Stimulated activated CD4-positive, alpha-beta T cell treated with anti-CD3 and anti-CD28 coated beads, TNF-alpha, amount 100 ng/mL, for 24 hours (primary cell): Measurements from ENCODE around the gene CASP6.
"Not testable (repeated sequence)": the region's sequence is repeated elsewhere in the genome, so short reads cannot be mapped to it uniquely, and the experiment has no call there.

Source experiments
- DNase-seq, 3 experiments: peaks; one replicate each; pipeline ENCODE4 v3.0.0-alpha.2; 2020; ENCODE audit warnings: low read depth in 3 of 3

CASP6 gene

DNA sequence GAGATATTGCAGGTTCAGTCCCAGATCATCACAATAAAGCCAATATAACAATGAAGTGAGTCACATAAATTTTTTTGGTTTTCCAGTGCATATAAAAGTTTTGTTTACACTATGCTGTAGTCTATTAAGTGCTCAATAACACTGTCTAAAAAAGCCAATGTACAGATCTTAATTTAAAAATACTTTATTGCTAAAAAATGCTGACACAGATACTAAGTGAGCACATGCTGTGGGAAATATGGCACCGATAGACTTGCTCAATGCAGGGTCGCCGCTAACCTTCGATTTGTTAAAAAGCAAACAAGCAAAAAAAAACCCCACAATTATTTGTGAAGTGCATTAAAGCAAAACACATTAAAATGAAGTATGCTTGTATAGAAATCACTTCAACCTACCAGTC lies 16.4 kb upstream of the CASP6 start:
- DNase-seq: no peak

DNA sequence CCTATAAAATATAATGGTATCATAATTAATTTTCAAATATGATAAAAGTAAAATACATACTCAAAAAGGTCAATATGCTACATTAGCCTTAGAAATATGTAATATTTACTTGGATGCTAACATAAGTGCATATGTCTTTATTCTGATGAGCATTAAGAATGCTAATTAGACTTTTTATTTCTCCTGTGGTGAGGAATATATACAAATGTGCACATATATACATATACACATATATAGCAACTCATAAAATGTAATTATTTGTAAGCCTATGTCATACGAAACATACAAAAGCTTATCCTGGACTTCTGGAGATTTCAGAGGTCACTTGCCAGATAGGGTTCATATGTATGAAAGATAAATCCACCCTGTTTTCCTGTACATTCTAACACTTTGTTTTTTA lies 15.5 kb upstream of the CASP6 start:
- DNase-seq: no peak

DNA sequence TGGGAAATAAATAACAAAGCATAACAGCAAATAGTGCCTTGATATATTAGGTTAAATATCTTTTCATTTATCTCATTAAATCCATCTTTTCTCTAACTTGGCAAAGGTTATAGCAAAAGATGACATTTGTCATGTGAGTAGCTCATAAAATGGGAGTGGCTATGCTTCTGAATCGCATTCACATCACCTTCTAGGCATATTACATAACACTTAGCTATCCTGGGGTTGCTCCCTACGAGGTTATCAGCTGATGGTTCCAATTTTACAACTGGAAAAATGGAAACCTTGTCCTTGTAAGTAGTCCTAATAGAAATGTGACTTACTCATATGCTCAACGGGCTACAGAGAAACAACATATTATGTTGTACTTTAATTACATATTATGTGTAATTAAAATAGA lies 10.3 kb upstream of the CASP6 start:
- DNase-seq: no peak

DNA sequence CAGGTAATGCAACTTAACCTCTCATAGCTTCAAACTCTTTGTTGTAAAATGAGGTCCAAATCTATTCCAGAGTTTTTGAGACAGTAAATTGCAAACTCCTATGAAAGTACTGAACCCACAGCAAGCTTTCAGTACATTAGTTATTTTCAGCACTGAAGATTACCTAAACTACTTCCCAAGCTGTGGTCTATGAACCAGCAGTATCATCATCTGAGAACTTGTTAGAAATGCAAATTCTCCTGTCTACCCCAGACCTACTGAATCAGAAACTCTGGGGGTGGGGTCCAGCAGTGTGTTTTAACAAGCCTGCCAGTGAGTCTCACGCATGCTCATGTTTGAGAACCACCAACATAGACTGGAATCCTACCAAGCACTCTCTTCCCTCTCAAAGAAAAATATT lies 5.7 kb upstream of the CASP6 start:
- no peak for DNase-seq

DNA sequence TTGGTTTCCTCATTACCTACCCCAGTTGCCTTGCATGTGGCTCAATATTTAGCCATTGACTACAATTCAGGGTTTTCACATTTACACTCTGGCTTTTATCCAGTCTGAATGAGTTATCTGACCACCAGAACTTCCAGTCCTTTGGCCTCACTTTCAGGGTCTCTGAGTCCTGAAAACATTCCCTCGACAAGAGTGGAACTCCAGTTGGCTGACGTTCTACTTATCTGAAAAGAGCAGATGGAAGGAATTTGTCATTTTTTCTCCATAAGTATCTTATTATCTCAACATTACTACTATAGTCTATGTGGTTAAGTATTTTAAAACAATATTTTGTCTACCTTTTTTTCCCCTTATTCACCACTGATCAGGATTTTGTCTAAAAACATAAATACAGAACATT lies 5.2 kb upstream of the CASP6 start:
- DNase-seq: no peak

DNA sequence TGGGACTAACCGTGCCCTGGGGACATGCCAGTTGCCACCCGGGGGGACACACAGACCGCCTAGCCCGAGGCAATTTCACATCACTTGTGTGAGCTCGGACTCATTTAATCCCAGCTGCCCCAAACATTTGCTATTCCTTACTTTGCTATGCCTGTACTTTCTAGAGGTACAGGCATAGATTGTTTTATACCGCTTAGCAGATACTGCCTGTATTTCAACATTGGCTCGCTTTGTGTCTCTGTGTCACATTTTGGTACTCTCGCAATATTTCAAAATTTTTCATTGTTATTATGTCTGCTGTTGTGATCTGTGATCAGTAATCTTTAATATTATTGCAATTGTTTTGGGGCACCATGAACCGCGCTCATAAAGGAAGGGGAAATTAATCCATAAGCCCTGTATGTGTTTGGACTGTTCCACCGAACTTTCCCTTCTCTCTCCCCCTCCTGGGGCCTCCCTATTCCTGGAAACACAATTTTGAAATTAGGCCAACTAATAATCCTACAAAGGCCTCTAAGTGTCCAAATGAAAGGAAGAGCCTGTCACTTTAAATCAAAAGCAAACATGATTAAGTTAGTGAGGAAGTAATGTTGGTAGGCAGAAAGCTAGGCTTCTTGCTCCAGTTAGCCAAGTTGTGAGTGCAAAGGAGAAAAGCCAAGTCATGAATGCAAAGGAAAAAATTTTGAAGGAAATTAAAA lies 568 bp upstream of the CASP6 start:
- DNase-seq: no peak

DNA sequence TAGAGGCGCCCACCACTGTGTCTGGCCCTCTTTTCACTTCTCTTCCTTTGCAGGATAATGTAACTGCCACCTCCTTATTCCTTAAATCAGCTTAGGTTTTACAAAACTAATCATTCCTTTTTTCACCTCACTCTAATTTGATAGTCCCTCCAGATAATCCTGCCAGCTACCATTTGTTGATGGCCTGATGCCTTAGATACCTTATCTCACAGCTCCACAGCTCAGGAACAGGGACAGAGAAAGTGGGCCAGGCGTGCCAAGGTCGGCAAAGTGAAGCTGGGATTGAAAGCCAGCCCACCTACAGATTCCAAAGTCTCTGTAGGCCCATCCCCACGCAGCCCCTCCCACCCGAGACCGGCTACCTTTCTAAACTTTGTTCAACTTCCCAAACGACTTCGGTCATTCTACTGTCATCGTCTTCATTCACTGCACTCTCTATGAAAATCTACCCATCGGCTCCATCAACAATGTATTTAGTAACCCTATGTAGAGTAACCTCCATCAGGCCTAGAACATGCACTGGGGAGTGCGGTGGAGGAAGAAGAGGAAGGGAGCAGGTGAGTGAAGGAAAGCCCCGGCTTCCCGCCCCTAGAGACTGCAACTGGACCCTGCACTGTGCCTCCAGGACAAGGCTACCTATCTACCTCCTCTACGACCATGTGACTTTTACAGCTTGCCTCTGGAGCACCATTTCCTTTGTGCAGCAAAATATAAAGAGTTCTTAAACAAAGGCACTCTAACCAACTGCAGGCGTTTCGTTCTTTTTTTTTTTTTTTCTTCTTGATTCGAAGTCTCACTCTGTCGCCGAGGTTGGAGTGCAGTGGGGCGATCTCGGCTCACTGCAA lies 1.5 kb downstream of the CASP6 start:
- no peak for DNase-seq

DNA sequence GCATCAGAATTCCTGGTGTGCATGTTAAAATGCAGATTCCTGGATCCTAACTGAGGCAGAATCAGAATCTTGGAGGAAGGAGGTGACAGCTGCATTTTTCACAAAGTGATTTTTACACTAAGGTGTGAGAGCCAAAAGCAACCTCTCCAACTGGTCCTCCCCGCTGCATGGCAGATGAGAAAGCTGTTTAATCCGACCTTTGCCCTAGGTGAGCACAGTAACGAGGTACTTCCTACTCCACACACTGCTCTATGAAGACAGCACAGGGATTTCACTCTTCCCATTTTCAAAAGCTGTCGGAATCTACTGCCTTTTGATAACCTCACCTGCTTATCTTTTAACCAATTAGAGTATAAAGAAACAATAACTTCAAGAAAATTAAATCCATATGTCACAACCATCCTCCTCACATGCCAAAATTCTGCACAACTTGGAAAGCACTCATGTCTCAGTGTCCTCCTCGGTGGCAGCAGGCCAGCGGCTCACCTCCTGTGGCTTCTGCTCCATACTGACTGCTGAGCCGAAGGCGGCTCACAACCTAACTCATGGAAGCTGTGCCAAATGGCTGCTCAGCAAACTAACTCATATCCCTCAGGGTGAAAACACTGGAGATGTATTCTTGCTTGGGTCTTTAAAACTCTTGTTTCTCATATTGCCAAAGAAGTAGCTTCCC lies 3.6 kb downstream of the CASP6 start:
- DNase-seq: no peak

DNA sequence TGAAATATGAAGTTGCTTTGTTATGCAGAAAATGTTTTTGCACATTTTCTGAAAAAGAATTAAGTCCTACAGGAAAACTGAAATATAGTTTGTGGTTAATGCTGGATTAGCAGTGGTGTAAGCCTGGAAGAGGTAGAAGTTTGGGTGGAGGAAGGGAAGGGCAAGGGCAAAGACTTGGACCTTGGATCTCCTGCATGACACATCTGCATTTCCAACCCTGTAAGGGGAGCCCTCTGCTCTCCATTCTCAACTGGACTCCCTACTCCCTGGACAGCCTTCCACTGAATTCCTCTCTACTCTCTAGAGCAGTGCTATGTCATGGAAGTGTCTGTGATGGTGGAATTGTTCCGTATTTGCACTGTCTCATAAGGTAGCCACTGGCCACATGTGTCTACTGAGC lies 4.6 kb downstream of the CASP6 start:
- DNase-seq: no peak

DNA sequence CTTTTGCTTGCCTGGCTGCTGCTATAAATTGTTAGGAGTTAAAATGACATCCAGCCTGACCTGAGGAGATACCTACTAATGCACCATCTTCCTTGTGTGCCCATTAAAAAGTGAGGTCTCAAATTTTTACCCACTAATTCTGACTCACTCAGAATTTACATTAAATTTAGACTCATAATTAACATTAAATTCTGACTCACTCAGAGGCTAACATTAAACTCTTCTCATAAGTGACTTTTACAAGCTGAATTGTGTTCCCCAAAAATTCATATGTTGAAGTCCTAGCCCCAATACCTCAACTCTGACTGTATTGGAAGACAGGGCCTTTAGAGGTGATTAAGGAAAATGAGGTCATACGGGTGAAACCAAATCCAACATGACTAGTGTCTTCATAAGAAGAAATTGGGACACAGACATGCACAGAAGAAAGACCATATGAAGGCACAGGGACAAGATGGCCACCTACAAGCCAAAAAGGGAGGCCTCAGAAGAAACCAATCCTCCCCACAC lies 11.8 kb downstream of the CASP6 start:
- no peak for DNase-seq

DNA sequence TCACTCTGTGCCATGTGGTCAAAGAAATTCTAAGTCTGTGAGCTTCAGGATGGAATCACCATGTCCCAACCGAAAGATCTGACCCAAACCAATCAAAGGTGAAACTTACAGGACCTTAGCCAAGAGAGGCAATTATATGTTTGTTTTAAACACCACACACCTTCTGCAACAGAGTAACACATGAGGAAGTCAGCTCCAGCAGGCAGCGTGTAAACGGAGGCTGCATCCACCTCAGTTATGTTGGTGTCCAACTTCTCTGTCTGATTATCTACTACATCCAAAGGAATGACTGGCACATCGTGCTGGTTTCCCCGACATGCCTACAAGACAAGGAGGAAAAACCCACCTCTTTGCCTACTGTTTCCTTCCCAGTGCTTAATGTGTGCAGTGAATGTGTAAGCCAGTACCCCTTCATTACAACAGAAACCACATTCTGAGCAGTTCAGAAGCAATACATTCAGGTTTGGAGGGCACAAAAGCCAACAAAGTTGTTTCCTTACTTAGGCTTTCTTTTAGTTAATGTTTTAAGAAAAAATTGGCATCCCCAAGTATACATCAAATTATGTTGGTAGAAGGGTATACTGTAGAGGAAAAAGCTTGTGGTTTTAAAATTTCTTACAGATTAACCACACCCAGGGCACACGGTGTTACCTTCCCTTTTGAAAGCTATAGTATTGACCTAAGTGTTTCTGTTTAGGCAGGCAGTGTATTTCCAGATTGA lies 12.4 kb downstream of the CASP6 start:
- DNase-seq: no peak

DNA sequence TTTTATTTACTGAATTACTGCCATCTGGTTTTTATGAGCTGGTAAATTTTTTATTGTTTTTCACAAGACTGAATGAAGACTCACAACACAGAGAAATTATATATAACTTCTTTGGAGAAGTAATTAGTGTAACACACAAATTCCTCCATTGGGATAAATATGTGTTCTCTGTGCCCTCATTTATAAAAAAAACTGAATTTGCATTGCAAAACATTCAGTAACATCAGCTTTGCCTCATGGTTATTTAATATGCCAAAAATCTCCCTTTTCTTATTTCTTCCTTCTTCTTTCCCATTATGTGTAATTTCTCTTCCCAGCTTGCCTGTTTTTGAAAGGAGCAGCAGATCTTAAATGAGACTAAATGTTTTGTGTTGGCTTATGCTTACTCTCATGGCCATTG lies 18.5 kb downstream of the CASP6 start:
- no peak for DNase-seq

DNA sequence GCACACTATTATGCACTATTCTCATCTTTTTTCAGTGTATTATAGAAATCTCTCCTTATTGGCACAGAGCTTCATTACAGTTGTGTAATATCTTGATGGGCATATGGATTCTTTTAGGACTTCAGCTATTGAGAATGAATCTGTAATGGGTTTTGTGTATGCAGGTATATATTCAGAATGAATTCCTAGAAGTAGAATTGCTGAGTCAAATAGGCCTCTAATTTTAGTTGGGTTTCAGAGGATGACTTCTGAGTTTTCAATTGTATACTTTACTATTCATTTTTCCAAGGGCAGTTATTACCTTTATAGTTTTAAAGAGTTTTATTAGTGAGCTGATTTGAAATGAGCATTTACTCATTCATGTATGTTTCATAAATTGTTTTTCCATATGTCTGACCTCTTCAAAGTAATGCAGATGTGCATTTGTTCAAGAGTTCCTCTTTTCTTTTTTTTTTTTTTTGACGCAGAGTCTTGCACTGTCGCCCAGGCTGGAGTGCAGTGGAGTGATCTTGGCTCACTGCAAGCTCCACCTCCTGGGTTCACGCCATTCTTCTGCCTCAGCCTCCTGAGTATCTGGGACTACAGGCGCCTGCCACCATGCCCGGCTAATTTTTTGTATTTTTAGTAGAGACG lies 19.5 kb downstream of the CASP6 start:
- no peak for DNase-seq

DNA sequence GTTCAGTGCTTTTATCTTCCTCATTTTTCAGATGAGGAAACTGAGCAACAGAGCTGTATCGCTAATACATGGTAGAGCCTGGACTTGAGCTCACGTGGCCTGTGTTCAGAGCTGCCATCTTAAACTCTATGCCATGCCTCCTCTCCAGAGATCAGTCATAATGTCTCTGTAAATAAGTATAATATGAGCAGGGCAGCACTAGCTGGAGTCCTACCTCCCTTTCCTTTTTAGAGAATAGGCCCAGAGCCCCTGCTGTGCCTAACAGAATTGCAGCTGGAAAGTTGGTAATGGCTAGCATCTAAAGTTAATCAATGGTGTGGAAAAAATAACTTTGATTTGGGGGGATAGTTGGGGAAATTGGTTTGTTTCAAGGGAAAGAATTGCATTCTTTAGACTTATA lies 20.4 kb downstream of the CASP6 start:
- DNase-seq: no peak

DNA sequence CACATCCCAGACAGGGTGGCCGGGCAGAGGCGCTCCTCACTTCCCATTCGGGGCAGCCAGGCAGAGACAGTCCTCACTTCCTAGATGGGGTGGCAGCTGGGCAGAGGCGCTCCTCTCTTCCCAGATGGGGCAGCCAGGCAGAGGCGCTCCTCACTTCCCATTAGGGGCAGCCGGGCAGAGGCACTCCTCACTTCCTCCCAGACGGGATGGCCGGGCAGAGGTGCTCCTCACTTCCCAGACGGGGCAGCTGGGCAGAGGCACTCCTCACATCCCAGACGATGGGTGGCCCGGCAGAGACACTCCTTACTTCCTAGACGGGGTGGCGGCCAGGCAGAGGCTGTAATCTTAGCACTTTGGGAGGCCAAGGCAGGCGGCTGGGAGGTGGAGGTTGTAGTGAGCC lies 24.3 kb downstream of the CASP6 start:
- not testable (repeated sequence) for DNase-seq

DNA sequence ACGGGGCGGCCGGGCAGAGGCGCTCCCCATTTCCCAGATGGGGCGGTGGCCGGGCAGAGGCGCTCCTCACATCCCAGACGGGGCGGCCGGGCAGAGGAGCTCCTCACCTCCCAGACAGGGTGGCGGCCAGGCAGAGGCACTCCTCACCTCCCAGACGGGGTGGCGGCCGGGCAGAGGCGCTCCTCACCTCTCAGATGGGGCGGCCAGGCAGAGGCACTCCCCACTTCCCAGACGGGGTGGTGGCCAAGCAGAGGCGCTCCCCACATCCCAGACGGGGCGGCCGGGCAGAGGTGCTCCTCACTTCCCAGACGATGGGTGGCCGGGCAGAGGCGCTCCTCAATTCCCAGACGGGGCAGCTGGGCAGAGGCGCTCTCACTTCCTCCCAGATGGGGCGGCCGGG lies 24.8 kb downstream of the CASP6 start:
- not testable (repeated sequence) for DNase-seq

DNA sequence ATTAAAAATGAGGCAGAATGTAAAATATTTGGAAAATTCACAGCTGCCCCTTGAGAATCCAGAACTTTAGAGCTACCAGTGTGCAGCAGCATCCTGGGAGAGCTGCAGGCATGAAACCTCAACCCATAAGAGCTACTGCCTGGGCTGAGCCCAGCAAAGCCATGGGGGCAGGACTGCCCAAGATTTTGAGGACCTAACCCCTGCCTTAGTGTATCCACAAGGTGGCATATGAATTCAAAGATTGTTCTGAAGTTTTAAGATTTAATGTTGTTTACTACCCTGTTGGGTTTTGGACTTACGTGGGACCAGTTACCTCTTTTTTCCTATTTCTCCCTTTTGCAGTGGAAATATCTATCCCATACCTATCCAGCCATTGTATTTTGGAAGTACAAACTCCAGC lies 26.4 kb downstream of the CASP6 start:
- DNase-seq: no peak

DNA sequence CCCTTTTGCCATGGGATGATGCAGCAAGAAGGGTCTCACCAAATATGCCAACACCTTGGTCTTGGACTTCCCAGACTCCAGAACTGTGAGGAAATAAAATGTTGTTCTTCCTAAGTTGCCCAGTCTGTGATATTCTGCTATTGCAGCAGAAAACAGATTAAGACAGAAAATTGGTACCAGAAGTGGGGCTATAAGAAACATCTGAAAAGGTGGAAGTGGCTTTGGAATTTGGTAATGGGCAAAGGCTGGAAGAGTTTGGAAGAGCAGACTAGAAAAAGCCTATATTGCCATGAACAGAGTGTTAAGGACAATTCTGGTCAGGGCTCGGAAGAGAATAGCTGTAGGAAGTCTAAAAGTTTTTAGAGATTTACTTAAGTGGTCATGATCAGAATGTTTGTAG lies 27.4 kb downstream of the CASP6 start:
- no peak for DNase-seq

DNA sequence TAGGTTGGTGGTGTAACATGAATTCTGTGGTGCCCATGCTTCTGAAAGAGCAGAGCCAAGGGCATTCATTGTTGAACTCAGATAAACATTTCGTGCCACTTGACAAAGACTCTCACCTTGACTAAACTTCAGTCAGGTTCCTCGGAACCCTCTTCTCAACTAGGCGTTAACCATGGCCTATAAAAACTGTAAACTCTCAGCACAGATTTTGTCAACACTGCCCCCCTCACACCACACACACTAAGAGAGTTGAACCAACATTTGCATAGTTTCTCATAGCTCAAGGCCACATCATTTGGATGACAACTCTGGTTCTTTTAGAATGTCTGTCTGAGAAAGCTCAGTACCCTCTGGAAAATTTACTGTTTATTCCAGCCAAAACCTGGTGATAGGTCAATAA lies 28.1 kb downstream of the CASP6 start:
- no peak for DNase-seq

DNA sequence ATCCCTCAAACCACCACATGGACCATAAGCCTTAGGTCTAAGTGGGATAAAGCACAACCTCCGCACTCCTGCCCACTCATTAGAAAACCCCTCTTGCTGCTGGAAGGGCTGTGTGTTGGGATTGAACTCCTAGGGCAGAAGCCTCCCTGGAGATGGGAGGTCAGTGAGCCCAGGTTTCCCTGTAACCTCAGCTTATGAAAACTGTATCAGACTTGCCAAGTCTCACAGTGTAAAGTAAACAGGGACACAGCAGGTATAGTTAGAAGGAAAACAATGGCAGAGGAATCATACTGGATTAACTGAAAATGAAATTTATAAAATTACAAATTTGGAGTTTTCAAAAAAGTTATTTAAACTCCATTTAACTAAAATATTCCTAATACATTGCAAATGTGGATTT lies 29.9 kb downstream of the CASP6 start:
- DNase-seq: no peak

DNA sequence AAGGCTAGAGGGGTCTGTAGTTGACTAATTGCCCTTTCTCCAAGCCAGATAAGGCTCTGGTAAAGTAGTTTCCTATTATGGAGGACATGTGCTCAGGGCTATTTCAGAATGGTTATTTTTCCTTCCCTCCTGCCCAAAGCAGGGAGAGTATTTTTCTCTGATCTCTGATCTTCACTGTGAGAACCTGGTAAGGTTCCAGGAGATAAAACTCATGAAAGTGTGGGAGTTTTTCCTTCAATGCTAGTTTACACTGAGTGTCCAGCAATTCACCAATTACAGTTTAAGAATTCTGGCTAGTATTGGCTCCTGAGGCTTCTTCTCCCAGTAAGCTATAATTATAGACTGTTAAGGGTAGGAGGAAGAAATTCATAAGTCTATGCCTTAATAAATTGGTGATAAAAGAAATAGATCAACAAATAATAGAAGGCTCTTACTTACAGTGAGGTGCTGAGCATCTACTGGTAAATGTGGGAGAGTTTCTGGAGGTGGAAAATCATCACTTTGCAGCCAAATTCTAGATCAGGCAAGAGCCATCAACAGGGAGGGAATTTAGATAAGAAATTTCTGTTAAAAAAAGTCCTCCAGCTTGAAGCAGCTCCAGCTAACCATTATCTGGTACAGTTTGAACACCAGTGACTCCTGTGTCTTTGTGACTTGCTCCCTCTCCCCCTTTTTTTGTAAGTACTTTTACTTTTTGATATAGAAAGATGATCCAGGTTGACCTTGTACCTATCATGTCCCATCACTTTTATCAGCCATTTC lies 30.9 kb downstream of the CASP6 start:
- no peak for DNase-seq
